ENCODE results near the gene CIB2.

CIB2 gene

DNA sequence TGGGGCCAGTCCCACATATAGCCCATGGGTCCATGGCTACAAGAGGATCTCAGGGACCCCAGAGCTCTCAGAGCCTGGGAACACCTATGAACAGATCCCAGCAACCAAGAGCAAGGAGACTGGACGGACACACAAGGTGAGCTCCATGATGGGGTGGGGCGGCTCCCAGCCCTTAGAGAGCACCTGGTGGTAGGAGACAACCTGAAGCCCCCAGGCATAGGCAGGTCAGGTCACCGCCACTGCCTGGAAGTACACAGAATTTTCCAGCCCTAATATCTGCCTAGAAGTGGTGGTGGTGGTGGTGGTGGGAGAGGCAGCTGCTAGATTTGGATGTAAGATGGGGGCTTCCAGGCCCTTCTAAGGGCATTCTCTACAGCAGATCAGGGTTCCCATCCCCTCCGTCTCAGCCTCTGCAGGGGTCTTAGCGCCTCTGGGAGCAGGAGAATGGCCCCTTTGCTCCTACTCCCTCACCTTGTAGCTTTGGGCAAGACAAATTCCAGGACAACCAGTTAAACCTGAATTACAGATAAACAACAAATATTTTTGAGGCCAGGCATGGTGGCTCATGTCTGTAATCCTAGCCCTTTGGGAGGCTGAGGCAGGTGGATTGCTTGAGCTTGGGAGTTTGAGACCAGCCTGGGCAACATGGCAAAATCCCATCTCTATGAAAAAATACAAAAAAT is 29.7 kb downstream of the CIB2 start:
- no peak overlapping the region for H3K4me3 ChIP-seq (ENCODE audit: low read depth, low read length)
- H3K27ac ChIP-seq: no peak overlapping the region
- TF ChIP-seq, protein P1, sequence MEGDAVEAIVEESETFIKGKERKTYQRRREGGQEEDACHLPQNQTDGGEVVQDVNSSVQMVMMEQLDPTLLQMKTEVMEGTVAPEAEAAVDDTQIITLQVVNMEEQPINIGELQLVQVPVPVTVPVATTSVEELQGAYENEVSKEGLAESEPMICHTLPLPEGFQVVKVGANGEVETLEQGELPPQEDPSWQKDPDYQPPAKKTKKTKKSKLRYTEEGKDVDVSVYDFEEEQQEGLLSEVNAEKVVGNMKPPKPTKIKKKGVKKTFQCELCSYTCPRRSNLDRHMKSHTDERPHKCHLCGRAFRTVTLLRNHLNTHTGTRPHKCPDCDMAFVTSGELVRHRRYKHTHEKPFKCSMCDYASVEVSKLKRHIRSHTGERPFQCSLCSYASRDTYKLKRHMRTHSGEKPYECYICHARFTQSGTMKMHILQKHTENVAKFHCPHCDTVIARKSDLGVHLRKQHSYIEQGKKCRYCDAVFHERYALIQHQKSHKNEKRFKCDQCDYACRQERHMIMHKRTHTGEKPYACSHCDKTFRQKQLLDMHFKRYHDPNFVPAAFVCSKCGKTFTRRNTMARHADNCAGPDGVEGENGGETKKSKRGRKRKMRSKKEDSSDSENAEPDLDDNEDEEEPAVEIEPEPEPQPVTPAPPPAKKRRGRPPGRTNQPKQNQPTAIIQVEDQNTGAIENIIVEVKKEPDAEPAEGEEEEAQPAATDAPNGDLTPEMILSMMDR (IDR thresholded peaks at IDR 0.05; ENCODE audit: low read depth, low read length): no peak
- no peak for DNase-seq
- no peaks in the 10 kb centered on the region for H3K27me3 ChIP-seq (ENCODE audit: insufficient read depth, low read depth, severe bottlenecking)
- H3K9me3 ChIP-seq (ENCODE audit: severe bottlenecking): no peaks in the 10 kb centered on the region
- H3K36me3 ChIP-seq: no peaks in the 10 kb centered on the region; the same call in 1 of the 2 replicates

GRCh38 chr15:78100886-78101285 is 30.4 kb downstream of the CIB2 start:
- no peak overlapping the region for H3K27ac ChIP-seq
- H3K9me3 ChIP-seq (ENCODE audit: severe bottlenecking): no peaks in the 10 kb centered on the region
- H3K4me3 ChIP-seq (ENCODE audit: low read depth, low read length): no peak overlapping the region
- no peaks in the 10 kb centered on the region for H3K27me3 ChIP-seq (ENCODE audit: insufficient read depth, low read depth, severe bottlenecking)
- DNase-seq: no peak
- TF ChIP-seq, protein P1 (IDR thresholded peaks at IDR 0.05; ENCODE audit: low read depth, low read length): no peak
- H3K36me3 ChIP-seq: no peaks in the 10 kb centered on the region; the same call in 1 of the 2 replicates

- H3K27ac ChIP-seq: no peak overlapping the region
- TF ChIP-seq, protein P1 (IDR thresholded peaks at IDR 0.05; ENCODE audit: low read depth, low read length): no peak
- no peaks in the 10 kb centered on the region for H3K9me3 ChIP-seq (ENCODE audit: severe bottlenecking)
- no peak overlapping the region for H3K4me3 ChIP-seq (ENCODE audit: low read depth, low read length)
- no peaks in the 10 kb centered on the region for H3K36me3 ChIP-seq
- no peak for DNase-seq
- H3K27me3 ChIP-seq (ENCODE audit: insufficient read depth, low read depth, severe bottlenecking): no peaks in the 10 kb centered on the region
Observed at GRCh38 chr15:78098131-78098755, 33.0 kb downstream of the CIB2 start.

GRCh38 chr15:78097667-78098066 is 33.6 kb downstream of the CIB2 start:
- Histone ChIP-seq H3K27me3 (ENCODE audit: insufficient read depth, low read depth, severe bottlenecking) (no peaks in the 10 kb centered on the region), H3K36me3 (no peaks in the 10 kb centered on the region), H3K27ac (no peak overlapping the region), H3K4me3 (ENCODE audit: low read depth, low read length) (no peak overlapping the region), H3K9me3 (ENCODE audit: severe bottlenecking) (no peaks in the 10 kb centered on the region)
- DNase-seq: no peak
- TF ChIP-seq, protein P1 (IDR thresholded peaks at IDR 0.05; ENCODE audit: low read depth, low read length): no peak

DNA sequence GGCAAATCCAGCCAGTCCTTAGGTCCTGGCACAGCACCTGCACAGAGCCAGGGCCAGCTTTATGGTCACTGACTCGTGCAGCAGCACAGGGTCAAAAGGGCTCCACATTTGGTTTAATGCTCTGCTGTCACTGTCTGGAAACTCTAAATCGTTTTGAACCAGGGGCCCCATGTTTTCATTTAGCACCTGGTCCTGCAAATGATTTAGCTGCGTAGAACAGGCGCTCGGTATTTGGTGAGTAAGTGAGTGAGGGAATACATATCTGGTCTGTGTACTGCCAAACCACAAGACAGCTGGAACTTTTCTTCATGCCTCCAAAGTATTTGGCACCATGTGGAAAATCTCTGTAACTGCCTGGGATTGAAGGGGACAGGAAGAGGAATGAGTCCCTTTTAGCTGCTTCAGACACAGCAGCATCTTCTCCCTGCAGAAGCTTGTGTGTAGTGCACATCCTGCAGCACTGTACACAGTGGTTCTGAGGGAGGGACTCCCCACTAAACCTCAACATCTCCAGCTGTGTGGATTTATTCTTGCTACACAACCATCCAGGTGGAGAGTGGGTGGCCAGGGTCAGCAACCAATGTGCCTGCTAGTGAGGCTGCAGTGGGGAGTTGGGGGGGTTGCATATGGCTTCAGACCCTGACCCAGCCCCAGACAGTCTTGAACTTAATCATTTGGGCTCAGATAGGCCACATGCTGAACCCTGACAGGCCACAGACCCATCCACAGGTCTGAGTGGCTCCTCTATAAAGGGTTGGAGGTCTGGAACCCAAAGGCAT is 37.8 kb downstream of the CIB2 start:
- no peak for DNase-seq
- TF ChIP-seq, protein P1 (IDR thresholded peaks at IDR 0.05; ENCODE audit: low read depth, low read length): no peak

More for the DNA sequence above, 37.8 kb downstream of the CIB2 start:
- Histone ChIP-seq H3K9me3 (ENCODE audit: severe bottlenecking) (no peaks in the 10 kb centered on the region), H3K4me3 (ENCODE audit: low read depth, low read length) (no peak overlapping the region), H3K36me3 (no peaks in the 10 kb centered on the region), H3K27ac (no peak overlapping the region), H3K27me3 (ENCODE audit: insufficient read depth, low read depth, severe bottlenecking) (no peaks in the 10 kb centered on the region)
